Measurements from ENCODE around the gene CELSR1. TPM values are rescaled to one million over a fixed set of nuclear protein-coding genes. Genes with fewer than 3 reads are reported as not detected.

CELSR1 gene
- total and polyA plus RNA-seq, 10 donors, result 4.3 to 13.1 (median 8.4) TPM

DNA sequence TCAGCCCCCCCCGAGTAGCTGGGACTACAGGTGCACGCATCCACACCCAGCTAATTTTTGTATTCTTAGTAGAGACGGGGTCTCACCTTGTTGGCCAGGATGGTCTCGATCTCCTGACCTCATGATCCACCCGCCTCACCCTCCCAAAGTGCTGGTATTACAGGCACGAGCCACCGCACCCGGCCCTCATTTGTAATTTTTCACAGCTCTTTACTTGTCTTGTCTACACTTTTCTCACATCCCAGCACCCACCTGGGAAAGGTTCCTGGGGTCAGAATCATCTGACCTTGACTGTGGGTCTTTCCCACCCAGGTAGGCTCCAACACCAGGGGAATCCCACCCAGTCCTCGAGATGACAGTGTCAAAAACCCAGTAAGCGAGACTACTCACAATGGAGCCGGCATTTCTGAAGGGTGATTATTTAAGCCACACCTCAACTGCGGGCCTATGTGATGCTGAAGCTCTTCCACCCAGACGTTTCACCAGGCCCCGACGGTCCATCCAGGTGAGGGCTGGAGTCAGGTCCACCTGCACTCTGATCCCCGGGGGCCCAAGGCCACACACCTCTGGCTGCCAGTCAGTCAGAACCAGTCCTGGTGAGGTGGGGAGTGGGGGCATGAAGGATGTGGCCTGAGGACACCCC lies 23.4 kb downstream of the CELSR1 start:
- WGBS, 5 donors, result 81 to 94% (median 88%) methylated on average over 16 of the region's 16 CpGs
- DNase-seq, result no peak

DNA sequence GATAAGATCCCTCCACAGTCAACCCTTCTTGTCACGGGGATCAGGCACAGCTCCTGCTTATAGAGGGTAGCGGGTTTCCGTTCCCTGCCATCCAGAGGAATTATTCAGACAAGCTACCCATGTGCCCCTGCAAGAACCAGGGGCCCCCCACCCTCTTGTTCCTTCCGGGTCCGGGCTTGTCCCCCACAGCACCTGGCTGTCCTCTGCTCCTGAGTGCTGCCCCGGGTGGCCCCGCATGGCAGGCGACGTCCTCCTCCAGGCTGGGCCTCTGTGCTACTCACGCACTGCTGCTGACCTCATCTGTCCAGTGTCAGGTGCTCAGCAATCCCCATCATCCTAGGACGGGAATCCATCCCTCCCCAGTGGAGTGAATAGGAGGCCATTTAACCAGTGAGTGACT lies 24.7 kb downstream of the CELSR1 start:
- Histone ChIP-seq H3K27me3 (replicated peaks in 1 of 7) (peaks cover 0 to 30% (median 0%) of the 10 kb centered on the region in 7 donors), H3K27ac (no peak overlapping the region), H3K4me1 (peaks cover 0 to 13% (median 2%) of the 10 kb centered on the region in 6 donors), H3K36me3 (no peaks in the 10 kb centered on the region), H3K9me3 (no peaks in the 10 kb centered on the region), H3K4me3 (no peak overlapping the region)
- TF ChIP-seq POLR2AphosphoS5 (IDR thresholded peaks at IDR 0.05) (no peak), CTCF (IDR thresholded peaks at IDR 0.05 in 8 of 11, conservative IDR thresholded peaks at IDR 0.05 in 3 of 11) (no peak), POLR2A (IDR thresholded peaks at IDR 0.05) (no peak)
- intact Hi-C loops (cut with DNase I; ENCODE audit: low total_unique reads), result no loop called here
- 88 to 98% (median 93%) methylated on average over 5 to 11 of the region's 11 CpGs for WGBS, 5 donors
- no peak for DNase-seq

More for the DNA sequence above, 23.4 kb downstream of the CELSR1 start:
- TF ChIP-seq POLR2AphosphoS5 (IDR thresholded peaks at IDR 0.05), result no peak
- no peak for TF ChIP-seq POLR2A (IDR thresholded peaks at IDR 0.05)
- TF ChIP-seq CTCF (IDR thresholded peaks at IDR 0.05 in 8 of 11, conservative IDR thresholded peaks at IDR 0.05 in 3 of 11), result no peak
- H3K4me1 ChIP-seq, result peaks cover 0 to 13% (median 2%) of the 10 kb centered on the region in 6 donors
- no peaks in the 10 kb centered on the region for H3K36me3 ChIP-seq
- intact Hi-C loops (cut with DNase I; ENCODE audit: low total_unique reads), result no loop called here
- H3K9me3 ChIP-seq, result no peaks in the 10 kb centered on the region
- no peak overlapping the region for H3K27ac ChIP-seq
- peaks cover 0 to 17% (median 0%) of the 10 kb centered on the region in 7 donors for H3K27me3 ChIP-seq (replicated peaks in 1 of 7)
- H3K4me3 ChIP-seq, result no peak overlapping the region

- peaks cover 0 to 7% (median under 1%) of the 10 kb centered on the region in 6 donors for H3K4me1 ChIP-seq
- H3K27me3 ChIP-seq (replicated peaks in 1 of 7), result peaks cover 0 to 37% (median 0%) of the 10 kb centered on the region in 7 donors
- H3K36me3 ChIP-seq, result no peaks in the 10 kb centered on the region
- WGBS, 5 donors, result 78 to 90% (median 83%) methylated on average over 11 of the region's 11 CpGs
- H3K27ac ChIP-seq, result no peak overlapping the region
- TF ChIP-seq POLR2AphosphoS5 (IDR thresholded peaks at IDR 0.05) (no peak), CTCF (IDR thresholded peaks at IDR 0.05 in 8 of 11, conservative IDR thresholded peaks at IDR 0.05 in 3 of 11) (no peak), POLR2A (IDR thresholded peaks at IDR 0.05) (no peak)
- H3K9me3 ChIP-seq, result no peaks in the 10 kb centered on the region
- no peak for DNase-seq
- H3K4me3 ChIP-seq, result no peak overlapping the region
- intact Hi-C loops (cut with DNase I; ENCODE audit: low total_unique reads), result no loop called here
Measured at GRCh38 chr22:46512039-46512370, 25.4 kb downstream of the CELSR1 start.

- Histone ChIP-seq H3K4me1 (peaks cover 0 to under 1% (median 0%) of the 10 kb centered on the region in 6 donors), H3K36me3 (no peaks in the 10 kb centered on the region), H3K9me3 (no peaks in the 10 kb centered on the region), H3K4me3 (no peak overlapping the region), H3K27me3 (replicated peaks in 1 of 7) (peaks cover 0 to 38% (median 0%) of the 10 kb centered on the region in 7 donors), H3K27ac (no peak overlapping the region)
- TF ChIP-seq POLR2A (IDR thresholded peaks at IDR 0.05), result no peak
- TF ChIP-seq POLR2AphosphoS5 (IDR thresholded peaks at IDR 0.05), result no peak
- no peak for TF ChIP-seq CTCF (IDR thresholded peaks at IDR 0.05 in 8 of 11, conservative IDR thresholded peaks at IDR 0.05 in 3 of 11)
- DNase-seq, result no peak
- WGBS, 5 donors, result 85 to 95% (median 88%) methylated on average over 20 of the region's 20 CpGs
- intact Hi-C loops (cut with DNase I; ENCODE audit: low total_unique reads), result no loop called here
Measured at GRCh38 chr22:46511151-46512038, 26.0 kb downstream of the CELSR1 start.

Data from spleen (tissue), 11 donors.